ENCODE data around the gene ZNF483. TPM values are rescaled to one million over a fixed set of nuclear protein-coding genes. Genes with fewer than 3 reads are reported as not detected.
"Not testable (repeated sequence)": the region's sequence is repeated elsewhere in the genome, so short reads cannot be mapped to it uniquely, and the experiment has no call there.

ZNF483 gene
- total RNA-seq, 1 donor: 2.6 TPM

DNA sequence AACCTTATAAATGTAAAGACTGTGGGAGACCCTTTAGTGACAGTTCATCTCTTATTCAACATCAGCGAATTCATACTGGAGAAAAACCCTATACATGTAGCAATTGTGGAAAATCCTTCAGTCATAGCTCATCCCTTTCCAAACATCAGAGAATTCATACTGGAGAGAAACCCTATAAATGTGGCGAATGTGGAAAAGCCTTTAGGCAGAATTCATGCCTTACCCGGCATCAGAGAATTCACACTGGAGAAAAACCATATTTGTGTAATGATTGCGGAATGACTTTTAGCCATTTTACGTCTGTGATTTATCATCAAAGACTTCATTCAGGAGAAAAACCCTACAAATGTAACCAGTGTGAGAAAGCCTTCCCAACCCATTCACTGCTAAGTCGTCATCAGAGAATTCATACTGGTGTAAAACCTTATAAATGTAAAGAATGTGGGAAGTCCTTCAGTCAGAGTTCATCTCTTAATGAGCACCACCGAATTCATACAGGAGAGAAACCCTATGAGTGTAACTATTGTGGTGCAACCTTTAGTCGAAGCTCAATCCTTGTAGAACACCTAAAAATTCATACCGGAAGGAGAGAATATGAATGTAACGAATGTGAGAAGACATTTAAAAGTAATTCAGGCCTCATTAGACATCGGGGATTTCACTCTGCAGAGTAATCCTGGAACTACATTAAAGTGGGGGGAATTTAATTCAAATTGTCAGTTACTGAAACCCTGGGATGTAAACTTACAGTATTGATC lies 17.7 kb downstream of the ZNF483 start:
- TF ChIP-seq, protein P1, sequence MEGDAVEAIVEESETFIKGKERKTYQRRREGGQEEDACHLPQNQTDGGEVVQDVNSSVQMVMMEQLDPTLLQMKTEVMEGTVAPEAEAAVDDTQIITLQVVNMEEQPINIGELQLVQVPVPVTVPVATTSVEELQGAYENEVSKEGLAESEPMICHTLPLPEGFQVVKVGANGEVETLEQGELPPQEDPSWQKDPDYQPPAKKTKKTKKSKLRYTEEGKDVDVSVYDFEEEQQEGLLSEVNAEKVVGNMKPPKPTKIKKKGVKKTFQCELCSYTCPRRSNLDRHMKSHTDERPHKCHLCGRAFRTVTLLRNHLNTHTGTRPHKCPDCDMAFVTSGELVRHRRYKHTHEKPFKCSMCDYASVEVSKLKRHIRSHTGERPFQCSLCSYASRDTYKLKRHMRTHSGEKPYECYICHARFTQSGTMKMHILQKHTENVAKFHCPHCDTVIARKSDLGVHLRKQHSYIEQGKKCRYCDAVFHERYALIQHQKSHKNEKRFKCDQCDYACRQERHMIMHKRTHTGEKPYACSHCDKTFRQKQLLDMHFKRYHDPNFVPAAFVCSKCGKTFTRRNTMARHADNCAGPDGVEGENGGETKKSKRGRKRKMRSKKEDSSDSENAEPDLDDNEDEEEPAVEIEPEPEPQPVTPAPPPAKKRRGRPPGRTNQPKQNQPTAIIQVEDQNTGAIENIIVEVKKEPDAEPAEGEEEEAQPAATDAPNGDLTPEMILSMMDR (IDR thresholded peaks at IDR 0.05; ENCODE audit: insufficient read depth, low read length): no peak
- H3K4me3 ChIP-seq (ENCODE audit: low read depth, low read length): no peak overlapping the region
- DNase-seq (ENCODE audit: low read depth): no peak

DNA sequence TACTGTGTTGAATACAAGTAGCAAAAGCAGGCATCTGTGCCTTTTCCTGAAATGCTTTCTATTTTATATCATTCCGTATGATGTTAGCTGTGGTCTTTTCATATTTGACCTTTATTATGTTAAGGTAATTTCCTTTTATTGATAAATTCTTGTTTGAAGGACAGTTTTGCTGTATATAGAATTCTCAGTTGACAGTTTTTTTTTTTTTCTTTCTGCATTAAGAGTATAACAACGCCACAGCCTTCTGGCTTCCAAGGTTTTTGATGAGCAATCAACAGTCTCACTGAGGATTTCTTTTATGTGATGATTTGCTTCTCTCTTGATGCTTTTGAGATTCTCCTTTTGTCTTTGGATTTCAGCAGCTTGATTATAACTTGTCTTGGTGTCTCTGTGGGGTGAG lies 23.6 kb downstream of the ZNF483 start:
- no peak for DNase-seq (ENCODE audit: low read depth)
- H3K4me3 ChIP-seq (ENCODE audit: low read depth, low read length): no peak overlapping the region
- TF ChIP-seq, protein P1 (IDR thresholded peaks at IDR 0.05; ENCODE audit: insufficient read depth, low read length): no peak

DNA sequence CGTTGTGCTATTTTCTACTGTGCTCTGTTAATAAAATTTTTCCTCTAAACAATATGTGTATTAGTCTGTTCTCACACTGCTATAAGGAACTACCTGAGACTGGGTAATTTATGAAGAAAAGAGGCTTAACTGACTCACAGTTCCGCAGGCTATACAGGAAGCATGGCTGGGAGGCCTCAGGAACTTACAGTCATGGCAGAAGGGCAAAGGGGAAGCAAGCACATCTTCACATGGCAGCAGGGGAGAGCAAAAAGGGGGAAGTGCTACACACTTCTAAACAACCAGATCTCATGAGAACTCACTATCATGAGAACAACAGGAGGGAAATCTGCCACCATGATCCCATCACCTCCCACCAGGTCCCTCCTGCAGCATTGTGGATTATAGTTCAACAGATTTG lies 30.4 kb downstream of the ZNF483 start:
- H3K4me3 ChIP-seq (ENCODE audit: low read depth, low read length); DNase-seq (ENCODE audit: low read depth): not testable (repeated sequence)

DNA sequence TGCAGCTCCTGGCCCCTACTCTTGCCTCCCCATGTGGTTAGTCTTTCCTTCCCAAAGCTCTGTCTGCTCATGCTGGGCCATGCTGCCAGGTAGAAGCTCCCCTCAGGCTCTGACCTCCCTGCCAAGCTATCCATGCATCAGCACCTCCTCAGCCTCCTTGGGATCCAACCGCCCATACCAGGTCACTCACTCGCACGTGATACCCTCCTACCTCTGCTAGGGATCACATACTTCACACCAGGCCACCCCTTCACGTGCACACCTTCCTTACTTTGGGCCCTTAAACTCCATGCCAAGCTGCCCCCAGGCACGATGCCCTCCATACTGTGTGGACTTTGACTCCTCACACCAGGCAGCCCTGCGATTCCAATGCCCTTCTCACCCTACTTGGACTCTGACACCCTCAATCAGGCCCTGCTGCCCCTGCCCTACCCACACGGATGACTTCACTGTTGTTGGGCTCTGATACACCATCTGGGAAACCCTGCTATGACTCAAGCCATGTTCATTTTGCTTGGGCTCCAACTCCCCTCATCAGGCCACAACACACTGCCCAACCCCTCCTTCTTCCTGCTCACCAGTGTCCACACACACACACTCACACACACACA lies 34.1 kb downstream of the ZNF483 start:
- H3K4me3 ChIP-seq (ENCODE audit: low read depth, low read length): no peak overlapping the region
- peak; percentile 31 for DNase-seq (ENCODE audit: low read depth)
- TF ChIP-seq, protein P1 (IDR thresholded peaks at IDR 0.05; ENCODE audit: insufficient read depth, low read length): no peak

DNA sequence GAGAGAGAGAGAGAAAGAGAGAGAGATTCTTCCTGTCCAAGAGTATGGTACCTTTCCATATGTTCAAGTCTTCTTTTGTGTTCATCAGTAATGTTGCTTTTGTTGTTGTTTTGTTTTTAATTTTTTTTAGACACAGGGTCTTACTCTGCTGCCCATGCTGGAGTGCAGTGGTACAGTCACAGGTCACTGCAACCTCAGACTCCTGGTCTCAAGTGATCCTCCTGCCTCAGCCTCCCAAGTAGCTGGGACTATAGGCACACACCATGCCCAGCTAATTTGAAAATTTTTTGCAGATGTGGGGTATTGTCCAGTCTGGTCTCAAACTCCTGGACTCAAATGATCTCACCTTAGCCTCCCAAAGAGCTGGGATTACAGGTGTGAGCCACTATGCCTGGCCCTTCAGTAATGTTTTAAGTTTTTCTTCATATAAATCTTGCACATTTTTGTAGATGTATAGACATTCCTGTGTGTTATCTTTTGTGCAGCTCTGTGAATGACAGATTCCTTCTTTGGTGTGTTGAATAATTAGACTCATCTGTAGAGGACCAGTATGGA lies 36.3 kb downstream of the ZNF483 start:
- TF ChIP-seq, protein P1 (IDR thresholded peaks at IDR 0.05; ENCODE audit: insufficient read depth, low read length): no peak
- no peak for DNase-seq (ENCODE audit: low read depth)
- H3K4me3 ChIP-seq (ENCODE audit: low read depth, low read length): no peak overlapping the region

DNA sequence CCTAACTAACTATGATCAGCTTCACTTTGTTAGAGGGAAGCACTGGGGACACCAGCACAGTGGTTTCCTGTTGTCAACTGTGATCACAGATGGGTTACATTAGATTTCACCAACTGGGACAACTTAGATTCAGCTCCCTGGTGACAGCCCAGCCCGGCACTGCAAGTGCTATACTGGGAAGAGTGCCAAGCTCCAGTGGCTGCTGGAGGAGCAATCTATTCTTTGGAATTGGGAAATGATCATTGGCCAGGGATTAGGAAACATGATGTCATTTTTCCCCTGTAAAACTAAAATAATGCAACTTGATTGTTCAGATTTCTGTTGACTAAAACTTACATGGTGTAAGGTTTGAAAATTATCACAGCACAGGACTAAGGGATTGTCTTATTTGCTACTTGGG lies 41.3 kb downstream of the ZNF483 start:
- peak; percentile 10 for DNase-seq (ENCODE audit: low read depth)
- TF ChIP-seq, protein P1 (IDR thresholded peaks at IDR 0.05; ENCODE audit: insufficient read depth, low read length): no peak
- H3K4me3 ChIP-seq (ENCODE audit: low read depth, low read length): no peak overlapping the region

DNA sequence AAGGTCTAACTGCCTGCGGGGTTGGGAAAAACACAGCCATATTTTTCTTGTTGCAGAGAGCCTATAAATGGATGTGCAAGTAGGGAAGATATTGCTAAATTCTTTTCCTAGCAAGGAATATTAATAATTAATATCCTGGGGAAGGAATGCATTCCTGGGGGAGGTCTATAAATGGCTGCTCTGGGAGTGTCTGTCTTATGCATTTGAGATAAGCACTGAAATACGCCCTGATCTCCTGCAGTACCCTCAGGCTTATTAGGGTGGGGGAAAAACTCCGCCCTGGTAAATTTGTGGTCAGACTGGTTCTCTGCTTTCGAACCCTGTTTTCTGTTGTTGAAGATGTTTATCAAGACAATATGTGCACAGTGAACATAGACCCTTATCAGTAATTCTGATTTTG lies 43.1 kb downstream of the ZNF483 start:
- not testable (repeated sequence) for DNase-seq (ENCODE audit: low read depth)

More for the DNA sequence above, 43.1 kb downstream of the ZNF483 start:
- not testable (repeated sequence) for H3K4me3 ChIP-seq (ENCODE audit: low read depth, low read length)
